ENCODE data around the gene RHOF.

DNA sequence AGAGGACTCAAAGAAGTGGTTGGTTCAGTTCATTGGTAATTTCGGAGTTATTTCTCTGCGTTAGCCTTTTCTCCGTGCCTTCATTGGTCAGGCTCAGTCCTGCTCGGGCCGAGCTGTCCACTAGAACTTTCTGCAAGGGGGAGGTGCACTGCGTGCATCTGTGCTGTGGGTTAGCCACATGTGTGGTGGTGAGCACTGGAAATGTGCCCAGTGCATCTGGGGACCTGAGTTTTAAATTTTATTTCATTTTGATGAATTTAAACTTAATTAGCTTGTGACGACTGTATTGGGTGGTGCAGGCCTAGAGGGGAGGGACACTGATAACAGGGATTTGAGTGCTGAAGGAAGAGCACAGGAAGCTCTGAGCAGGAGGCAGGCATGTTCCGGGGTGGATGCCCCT lies 34.8 kb upstream of the RHOF start:
- no peak for TF ChIP-seq CTCF (IDR thresholded peaks at IDR 0.05; ENCODE audit: insufficient read depth, low read depth, low read length)
- TF ChIP-seq EZH2 (IDR thresholded peaks at IDR 0.05; ENCODE audit: insufficient read depth, low read length) = no peak

Data from astrocyte (in vitro differentiated cells and primary cell).